CD4-positive, alpha-beta T cell treated with Interleukin-17A for 1 hour (primary cell): ENCODE data around the gene OXSR1.

Experiments
- DNase-seq: peaks from one replicate; pipeline ENCODE4 v3.0.0-alpha.2; 2020

The OXSR1 gene

GRCh38 chr3:38164952-38165721, at the start of gene OXSR1:
Gene OXSR1, plus strand, starts transcription at chr3:38165537. Its CDS starts 340 bp downstream, at chr3:38165877.
- peak; percentile 99 for DNase-seq

GRCh38 chr3:38115645-38116427, 49.5 kb upstream of the OXSR1 start:
- no peak for DNase-seq

- no peak for DNase-seq
Observed at GRCh38 chr3:38116471-38117162, 48.7 kb upstream of the OXSR1 start.

GRCh38 chr3:38117163-38117716, 48.1 kb upstream of the OXSR1 start:
- no peak for DNase-seq

GRCh38 chr3:38117748-38118420, 47.5 kb upstream of the OXSR1 start:
- peak; percentile 80 for DNase-seq

- DNase-seq: no peak
Observed at GRCh38 chr3:38118421-38119247, 46.7 kb upstream of the OXSR1 start.

- no peak for DNase-seq
Observed at GRCh38 chr3:38119248-38119544, 46.1 kb upstream of the OXSR1 start.

GRCh38 chr3:38119821-38120692, 45.3 kb upstream of the OXSR1 start:
- no peak for DNase-seq

GRCh38 chr3:38120693-38121450, 44.5 kb upstream of the OXSR1 start:
- DNase-seq: no peak

GRCh38 chr3:38121451-38121831, 43.9 kb upstream of the OXSR1 start:
- DNase-seq: no peak

- DNase-seq: no peak
Observed at GRCh38 chr3:38121832-38122461, 43.4 kb upstream of the OXSR1 start.

GRCh38 chr3:38122712-38123290, 42.5 kb upstream of the OXSR1 start:
- no peak for DNase-seq

- DNase-seq: no peak
Observed at GRCh38 chr3:38124324-38125122, 40.8 kb upstream of the OXSR1 start.

- no peak for DNase-seq
Observed at GRCh38 chr3:38125305-38126120, 39.8 kb upstream of the OXSR1 start.

GRCh38 chr3:38126121-38126892, 39.0 kb upstream of the OXSR1 start:
- no peak for DNase-seq

- no peak for DNase-seq
Observed at GRCh38 chr3:38127611-38128302, 37.6 kb upstream of the OXSR1 start.
